ENCODE results near the gene FAM89B. TPM values are rescaled to one million over a fixed set of nuclear protein-coding genes. Genes with fewer than 3 reads are reported as not detected.

FAM89B gene
- polyA plus RNA-seq, 1 donor from 2014 or later, result 49.0 TPM

GRCh38 chr11:65579291-65579690 lies 7.0 kb downstream of the FAM89B start:
- no peaks in the 10 kb centered on the region for H3K36me3 Mint-ChIP-seq
- no peaks in the 10 kb centered on the region for H3K27me3 Mint-ChIP-seq
- peaks cover 9 to 28% (median 18%) of the 10 kb centered on the region in 3 donors for H3K4me1 Mint-ChIP-seq
- no peaks in the 10 kb centered on the region for H3K9me3 Mint-ChIP-seq
- peak overlapping the region in 3 of 4 donors; percentile 23 to 68 (median 55) for H3K4me3 Mint-ChIP-seq
- H3K27ac Mint-ChIP-seq, result peak overlapping the region in 1 of 3 donors; percentile 16

GRCh38 chr11:65580031-65580692 lies 7.8 kb downstream of the FAM89B start:
- Mint-ChIP-seq H3K9me3 (no peaks in the 10 kb centered on the region), H3K4me1 (peaks cover 9 to 23% (median 16%) of the 10 kb centered on the region in 3 donors), H3K4me3 (peak overlapping the region in 1 of 4 donors; percentile 40), H3K27ac (no peak overlapping the region), H3K27me3 (no peaks in the 10 kb centered on the region), H3K36me3 (no peaks in the 10 kb centered on the region)

- H3K27ac Mint-ChIP-seq, result peak overlapping the region in 1 of 3 donors; percentile 76
- peaks cover 9 to 18% (median 15%) of the 10 kb centered on the region in 3 donors for H3K4me1 Mint-ChIP-seq
- no peaks in the 10 kb centered on the region for H3K36me3 Mint-ChIP-seq
- H3K27me3 Mint-ChIP-seq, result no peaks in the 10 kb centered on the region
- no peaks in the 10 kb centered on the region for H3K9me3 Mint-ChIP-seq
- peak overlapping the region in 2 of 4 donors; percentile 21 to 40 for H3K4me3 Mint-ChIP-seq
Measured at GRCh38 chr11:65580756-65581155, 8.4 kb downstream of the FAM89B start.

- Mint-ChIP-seq H3K4me1 (peaks cover 13 to 21% (median 18%) of the 10 kb centered on the region in 3 donors), H3K36me3 (no peaks in the 10 kb centered on the region), H3K4me3 (no peak overlapping the region), H3K27me3 (no peaks in the 10 kb centered on the region), H3K9me3 (no peaks in the 10 kb centered on the region), H3K27ac (peak overlapping the region in 1 of 3 donors; percentile 78)
Measured at GRCh38 chr11:65581928-65582327, 9.6 kb downstream of the FAM89B start.

- H3K27ac Mint-ChIP-seq, result peak overlapping the region; percentile 72 to 80 (median 78)
- no peaks in the 10 kb centered on the region for H3K9me3 Mint-ChIP-seq
- H3K4me1 Mint-ChIP-seq, result peaks cover 14 to 28% (median 24%) of the 10 kb centered on the region in 3 donors
- no peak overlapping the region for H3K4me3 Mint-ChIP-seq
- H3K36me3 Mint-ChIP-seq, result no peaks in the 10 kb centered on the region
- no peaks in the 10 kb centered on the region for H3K27me3 Mint-ChIP-seq
Measured at GRCh38 chr11:65583589-65583988, 11.3 kb downstream of the FAM89B start.

- H3K4me3 Mint-ChIP-seq, result no peak overlapping the region
- no peaks in the 10 kb centered on the region for H3K27me3 Mint-ChIP-seq
- H3K9me3 Mint-ChIP-seq, result no peaks in the 10 kb centered on the region
- no peaks in the 10 kb centered on the region for H3K36me3 Mint-ChIP-seq
- peaks cover 19 to 30% (median 26%) of the 10 kb centered on the region in 3 donors for H3K4me1 Mint-ChIP-seq
- H3K27ac Mint-ChIP-seq, result peak overlapping the region in 1 of 3 donors; percentile 8
Measured at GRCh38 chr11:65584106-65584505, 11.8 kb downstream of the FAM89B start.

- H3K4me1 Mint-ChIP-seq, result peaks cover 21 to 30% (median 26%) of the 10 kb centered on the region in 3 donors
Measured at GRCh38 chr11:65584723-65585171, 12.4 kb downstream of the FAM89B start.

GRCh38 chr11:65585396-65586246 lies 13.3 kb downstream of the FAM89B start:
- Mint-ChIP-seq H3K27ac (peak overlapping the region; percentile 69 to 91 (median 91)), H3K36me3 (no peaks in the 10 kb centered on the region), H3K4me1 (peaks cover 22 to 30% (median 26%) of the 10 kb centered on the region in 3 donors), H3K4me3 (peak overlapping the region in 2 of 4 donors; percentile 35 to 36), H3K9me3 (no peaks in the 10 kb centered on the region), H3K27me3 (no peaks in the 10 kb centered on the region)

More at GRCh38 chr11:65584723-65585171, 12.4 kb downstream of the FAM89B start:
- Mint-ChIP-seq H3K27me3 (no peaks in the 10 kb centered on the region), H3K4me3 (no peak overlapping the region), H3K27ac (no peak overlapping the region), H3K9me3 (no peaks in the 10 kb centered on the region), H3K36me3 (no peaks in the 10 kb centered on the region)

- Mint-ChIP-seq H3K36me3 (no peaks in the 10 kb centered on the region), H3K4me1 (peaks cover 22 to 30% (median 26%) of the 10 kb centered on the region in 3 donors), H3K4me3 (peak overlapping the region in 3 of 4 donors; percentile 35 to 38 (median 36))
Measured at GRCh38 chr11:65586247-65586630, 13.9 kb downstream of the FAM89B start.

GRCh38 chr11:65586676-65587075 lies 14.3 kb downstream of the FAM89B start:
- Mint-ChIP-seq H3K9me3 (no peaks in the 10 kb centered on the region), H3K27me3 (no peaks in the 10 kb centered on the region), H3K4me1 (peaks cover 22 to 30% (median 26%) of the 10 kb centered on the region in 3 donors), H3K36me3 (no peaks in the 10 kb centered on the region), H3K4me3 (peak overlapping the region in 2 of 4 donors; percentile 20 to 35), H3K27ac (peak overlapping the region in 2 of 3 donors; percentile 69 to 91)

More at GRCh38 chr11:65586247-65586630, 13.9 kb downstream of the FAM89B start:
- H3K9me3 Mint-ChIP-seq, result no peaks in the 10 kb centered on the region
- no peaks in the 10 kb centered on the region for H3K27me3 Mint-ChIP-seq
- H3K27ac Mint-ChIP-seq, result peak overlapping the region; percentile 69 to 91 (median 91)

- Mint-ChIP-seq H3K27me3 (no peaks in the 10 kb centered on the region), H3K4me3 (peak overlapping the region; percentile 59 to 94 (median 78)), H3K36me3 (no peaks in the 10 kb centered on the region), H3K4me1 (peaks cover 22 to 26% (median 23%) of the 10 kb centered on the region in 3 donors), H3K9me3 (no peaks in the 10 kb centered on the region), H3K27ac (peak overlapping the region; percentile 91 to 97 (median 96))
Measured at GRCh38 chr11:65588199-65589054, 16.1 kb downstream of the FAM89B start.

- peaks cover 23 to 30% (median 23%) of the 10 kb centered on the region in 3 donors for H3K4me1 Mint-ChIP-seq
- no peaks in the 10 kb centered on the region for H3K9me3 Mint-ChIP-seq
- no peaks in the 10 kb centered on the region for H3K36me3 Mint-ChIP-seq
- no peaks in the 10 kb centered on the region for H3K27me3 Mint-ChIP-seq
- H3K27ac Mint-ChIP-seq, result peak overlapping the region; percentile 91 to 97 (median 96)
- H3K4me3 Mint-ChIP-seq, result no peak overlapping the region
Measured at GRCh38 chr11:65589444-65590239, 17.3 kb downstream of the FAM89B start.

- Mint-ChIP-seq H3K9me3 (no peaks in the 10 kb centered on the region), H3K4me3 (no peak overlapping the region), H3K27me3 (no peaks in the 10 kb centered on the region), H3K27ac (peak overlapping the region in 2 of 3 donors; percentile 67 to 86), H3K4me1 (peaks cover 23 to 34% (median 26%) of the 10 kb centered on the region in 3 donors), H3K36me3 (no peaks in the 10 kb centered on the region)
Measured at GRCh38 chr11:65590240-65590738, 18.0 kb downstream of the FAM89B start.

Measured in IgD-negative memory B cell (primary cell).